OCI-LY1 (cell line): ENCODE measurements around the gene RAPGEF5.

Source experiments
- EZH2 ChIP-seq: fragments of 200-600 bp; sonication (generic), shearing (Covaris generic); IDR thresholded peaks from 2 replicates; pipeline ENCODE4 v1.8.0; 2017; ENCODE audit warnings: borderline replicate concordance, mixed run types, mild to moderate bottlenecking, antibody characterized with exemption, low read length, moderate library complexity, mixed read lengths
- TF ChIP-seq, protein P1 (sequence below): fragments of 200-600 bp; sonication (generic), shearing (Covaris generic); IDR thresholded peaks from 2 replicates; pipeline ENCODE4 v1.5.1; 2017; ENCODE audit warnings: mild to moderate bottlenecking, antibody characterized with exemption, low read length, moderate library complexity, mixed read lengths

DNA sequence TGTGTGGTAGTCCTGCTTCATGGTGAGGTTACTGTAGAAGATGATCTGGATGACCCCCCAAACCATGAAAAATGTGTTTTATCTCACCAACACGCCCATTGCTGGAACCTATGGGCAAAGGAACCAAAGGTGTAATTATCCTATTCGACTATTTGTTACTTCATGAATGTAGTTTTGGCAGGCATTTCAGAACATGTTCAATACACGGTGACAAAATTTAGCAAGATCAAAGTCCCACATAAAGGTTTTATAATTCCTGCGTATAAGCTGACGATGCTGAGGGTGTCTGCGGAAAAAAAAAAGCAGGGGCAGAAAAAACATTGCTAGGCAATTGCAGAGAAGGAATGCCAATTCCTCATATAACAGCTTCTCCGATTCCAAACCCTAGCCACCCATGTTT is 13.3 kb downstream of the RAPGEF5 start:
- no peak for TF ChIP-seq EZH2
- TF ChIP-seq, protein P1, sequence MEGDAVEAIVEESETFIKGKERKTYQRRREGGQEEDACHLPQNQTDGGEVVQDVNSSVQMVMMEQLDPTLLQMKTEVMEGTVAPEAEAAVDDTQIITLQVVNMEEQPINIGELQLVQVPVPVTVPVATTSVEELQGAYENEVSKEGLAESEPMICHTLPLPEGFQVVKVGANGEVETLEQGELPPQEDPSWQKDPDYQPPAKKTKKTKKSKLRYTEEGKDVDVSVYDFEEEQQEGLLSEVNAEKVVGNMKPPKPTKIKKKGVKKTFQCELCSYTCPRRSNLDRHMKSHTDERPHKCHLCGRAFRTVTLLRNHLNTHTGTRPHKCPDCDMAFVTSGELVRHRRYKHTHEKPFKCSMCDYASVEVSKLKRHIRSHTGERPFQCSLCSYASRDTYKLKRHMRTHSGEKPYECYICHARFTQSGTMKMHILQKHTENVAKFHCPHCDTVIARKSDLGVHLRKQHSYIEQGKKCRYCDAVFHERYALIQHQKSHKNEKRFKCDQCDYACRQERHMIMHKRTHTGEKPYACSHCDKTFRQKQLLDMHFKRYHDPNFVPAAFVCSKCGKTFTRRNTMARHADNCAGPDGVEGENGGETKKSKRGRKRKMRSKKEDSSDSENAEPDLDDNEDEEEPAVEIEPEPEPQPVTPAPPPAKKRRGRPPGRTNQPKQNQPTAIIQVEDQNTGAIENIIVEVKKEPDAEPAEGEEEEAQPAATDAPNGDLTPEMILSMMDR: no peak
